ENCODE results near the gene RFC3. TPM values are rescaled to one million over a fixed set of nuclear protein-coding genes. Genes with fewer than 3 reads are reported as not detected.

RFC3 gene
- total RNA-seq, 1 experiment from 2014 or later: 19.0 TPM

- Histone ChIP-seq H3K9me3 (ENCODE audit: control insufficient read depth, insufficient read depth, low read depth, low read length) (no peaks in the 10 kb centered on the region), H3K27me3 (ENCODE audit: control insufficient read depth, insufficient read depth, low read length) (no peaks in the 10 kb centered on the region; the same call in 1 of the 2 replicates), H3K4me1 (ENCODE audit: control insufficient read depth, insufficient read depth, low read length) (no peaks in the 10 kb centered on the region), H3K36me3 (ENCODE audit: control insufficient read depth, insufficient read depth, low read length) (no peaks in the 10 kb centered on the region), H3K27ac (ENCODE audit: low read length) (no peak overlapping the region), H3K4me3 (ENCODE audit: low read depth in 2 of 2, low read length in 2 of 2) (no peak overlapping the region)
- BruUV-seq (replicated peaks): no TSS peak
- in situ Hi-C loops (cut with HindIII; ENCODE audit: low pct_unique_long_range_greater_than_20kb, low sequenced_read_pairs) (no loop called here), intact Hi-C loops (cut with micrococcal nuclease; ENCODE audit: unreplicated experiment) (no loop called here)
- TF ChIP-seq CTCF (IDR thresholded peaks at IDR 0.05) (no peak), SIN3A (IDR thresholded peaks at IDR 0.05; ENCODE audit: borderline replicate concordance, insufficient read depth, low read depth, low read length) (no peak), TCF7L2 (IDR thresholded peaks at IDR 0.05; ENCODE audit: low read depth, low read length) (no peak), REST (IDR thresholded peaks at IDR 0.05; ENCODE audit: insufficient read depth in 1 of 2, low read depth in 2 of 2, low read length in 1 of 2) (no peak), POLR2AphosphoS5 (IDR thresholded peaks at IDR 0.05; ENCODE audit: low read depth, low read length) (no peak)
- ChIA-PET POLR2A (no interaction called here), CTCF (no interaction called here)
- ATAC-seq (no peak), DNase-seq (ENCODE audit: low read depth, low spot score) (no peak)
Observed at GRCh38 chr13:33773790-33774462, 44.0 kb upstream of the RFC3 start.

GRCh38 chr13:33775339-33776108 is 42.4 kb upstream of the RFC3 start:
- ATAC-seq (no peak), DNase-seq (ENCODE audit: low read depth, low spot score) (no peak)
- no peaks in the 10 kb centered on the region for H3K9me3 ChIP-seq (ENCODE audit: control insufficient read depth, insufficient read depth, low read depth, low read length)
- no TSS peak for BruUV-seq (replicated peaks)
- in situ Hi-C loops (cut with HindIII; ENCODE audit: low pct_unique_long_range_greater_than_20kb, low sequenced_read_pairs): no loop called here
- ChIA-PET CTCF (no interaction called here), POLR2A (no interaction called here)
- H3K27me3 ChIP-seq (ENCODE audit: control insufficient read depth, insufficient read depth, low read length): no peaks in the 10 kb centered on the region; the same call in 1 of the 2 replicates
- H3K27ac ChIP-seq (ENCODE audit: low read length): no peak overlapping the region
- TF ChIP-seq POLR2AphosphoS5 (IDR thresholded peaks at IDR 0.05; ENCODE audit: low read depth, low read length) (no peak), CTCF (IDR thresholded peaks at IDR 0.05) (no peak), TCF7L2 (IDR thresholded peaks at IDR 0.05; ENCODE audit: low read depth, low read length) (no peak), SIN3A (IDR thresholded peaks at IDR 0.05; ENCODE audit: borderline replicate concordance, insufficient read depth, low read depth, low read length) (no peak), REST (IDR thresholded peaks at IDR 0.05; ENCODE audit: insufficient read depth in 1 of 2, low read depth in 2 of 2, low read length in 1 of 2) (no peak)
- intact Hi-C loops (cut with micrococcal nuclease; ENCODE audit: unreplicated experiment): no loop called here
- H3K36me3 ChIP-seq (ENCODE audit: control insufficient read depth, insufficient read depth, low read length): no peaks in the 10 kb centered on the region
- no peak overlapping the region for H3K4me3 ChIP-seq (ENCODE audit: low read depth in 2 of 2, low read length in 2 of 2)
- no peaks in the 10 kb centered on the region for H3K4me1 ChIP-seq (ENCODE audit: control insufficient read depth, insufficient read depth, low read length)

Data from Panc1 (cell line).